ENCODE measurements around the gene PRKN.

The PRKN gene

GRCh38 chr6:162468326-162468725, 259.2 kb downstream of the PRKN start:
- Histone ChIP-seq H3K9me3 (ENCODE audit: control insufficient read depth in 5 of 5, low read length in 5 of 5) (no peaks in the 10 kb centered on the region), H3K9ac (ENCODE audit: low read length in 5 of 5) (no peak overlapping the region), H3K27me3 (ENCODE audit: control insufficient read depth in 5 of 5, insufficient read depth in 4 of 5, low read length in 5 of 5) (no peaks in the 10 kb centered on the region), H3K27ac (ENCODE audit: low read depth, low read length) (no peak overlapping the region), H3K4me1 (ENCODE audit: control insufficient read depth in 5 of 5, insufficient read depth in 5 of 5, low read length in 5 of 5) (no peaks in the 10 kb centered on the region), H3K36me3 (ENCODE audit: control insufficient read depth in 5 of 5, insufficient read depth in 5 of 5, low read length in 5 of 5) (no peaks in the 10 kb centered on the region), H3K4me3 (ENCODE audit: low read depth in 1 of 5, low read length in 5 of 5) (no peak overlapping the region)

GRCh38 chr6:162467679-162468078, 259.9 kb downstream of the PRKN start:
- no peaks in the 10 kb centered on the region for H3K4me1 ChIP-seq (ENCODE audit: control insufficient read depth in 5 of 5, insufficient read depth in 5 of 5, low read length in 5 of 5)
- H3K27me3 ChIP-seq (ENCODE audit: control insufficient read depth in 5 of 5, insufficient read depth in 4 of 5, low read length in 5 of 5), result no peaks in the 10 kb centered on the region
- no peak overlapping the region for H3K27ac ChIP-seq (ENCODE audit: low read depth, low read length)
- no peak overlapping the region for H3K4me3 ChIP-seq (ENCODE audit: low read depth in 1 of 5, low read length in 5 of 5)
- H3K9me3 ChIP-seq (ENCODE audit: control insufficient read depth in 5 of 5, low read length in 5 of 5), result no peaks in the 10 kb centered on the region
- no peak overlapping the region for H3K9ac ChIP-seq (ENCODE audit: low read length in 5 of 5)
- H3K36me3 ChIP-seq (ENCODE audit: control insufficient read depth in 5 of 5, insufficient read depth in 5 of 5, low read length in 5 of 5), result no peaks in the 10 kb centered on the region

- Histone ChIP-seq H3K9me3 (ENCODE audit: control insufficient read depth in 5 of 5, low read length in 5 of 5) (peaks cover 0 to 6% (median 0%) of the 10 kb centered on the region in 5 donors), H3K36me3 (ENCODE audit: control insufficient read depth in 5 of 5, insufficient read depth in 5 of 5, low read length in 5 of 5) (no peaks in the 10 kb centered on the region), H3K4me3 (ENCODE audit: low read depth in 1 of 5, low read length in 5 of 5) (no peak overlapping the region), H3K27me3 (ENCODE audit: control insufficient read depth in 5 of 5, insufficient read depth in 4 of 5, low read length in 5 of 5) (no peaks in the 10 kb centered on the region), H3K4me1 (ENCODE audit: control insufficient read depth in 5 of 5, insufficient read depth in 5 of 5, low read length in 5 of 5) (no peaks in the 10 kb centered on the region), H3K27ac (ENCODE audit: low read depth, low read length) (no peak overlapping the region), H3K9ac (ENCODE audit: low read length in 5 of 5) (no peak overlapping the region)
Observed at GRCh38 chr6:162463576-162463975, 264.0 kb downstream of the PRKN start.

GRCh38 chr6:162459985-162460384, 267.6 kb downstream of the PRKN start:
- no peaks in the 10 kb centered on the region for H3K36me3 ChIP-seq (ENCODE audit: control insufficient read depth in 5 of 5, insufficient read depth in 5 of 5, low read length in 5 of 5)
- peaks cover 0 to 9% (median 3%) of the 10 kb centered on the region in 5 donors for H3K9me3 ChIP-seq (ENCODE audit: control insufficient read depth in 5 of 5, low read length in 5 of 5)

GRCh38 chr6:162450358-162450757, 277.2 kb downstream of the PRKN start:
- Histone ChIP-seq H3K4me1 (ENCODE audit: control insufficient read depth in 5 of 5, insufficient read depth in 5 of 5, low read length in 5 of 5) (no peaks in the 10 kb centered on the region), H3K27ac (ENCODE audit: low read depth, low read length) (no peak overlapping the region), H3K9me3 (ENCODE audit: control insufficient read depth in 5 of 5, low read length in 5 of 5) (no peaks in the 10 kb centered on the region), H3K27me3 (ENCODE audit: control insufficient read depth in 5 of 5, insufficient read depth in 4 of 5, low read length in 5 of 5) (no peaks in the 10 kb centered on the region), H3K4me3 (ENCODE audit: low read depth in 1 of 5, low read length in 5 of 5) (no peak overlapping the region), H3K9ac (ENCODE audit: low read length in 5 of 5) (no peak overlapping the region), H3K36me3 (ENCODE audit: control insufficient read depth in 5 of 5, insufficient read depth in 5 of 5, low read length in 5 of 5) (no peaks in the 10 kb centered on the region)

More at GRCh38 chr6:162459985-162460384, 267.6 kb downstream of the PRKN start:
- Histone ChIP-seq H3K4me1 (ENCODE audit: control insufficient read depth in 5 of 5, insufficient read depth in 5 of 5, low read length in 5 of 5) (no peaks in the 10 kb centered on the region), H3K27ac (ENCODE audit: low read depth, low read length) (no peak overlapping the region), H3K9ac (ENCODE audit: low read length in 5 of 5) (no peak overlapping the region), H3K27me3 (ENCODE audit: control insufficient read depth in 5 of 5, insufficient read depth in 4 of 5, low read length in 5 of 5) (no peaks in the 10 kb centered on the region), H3K4me3 (ENCODE audit: low read depth in 1 of 5, low read length in 5 of 5) (no peak overlapping the region)

GRCh38 chr6:162448294-162448693, 279.3 kb downstream of the PRKN start:
- no peaks in the 10 kb centered on the region for H3K9me3 ChIP-seq (ENCODE audit: control insufficient read depth in 5 of 5, low read length in 5 of 5)
- H3K4me1 ChIP-seq (ENCODE audit: control insufficient read depth in 5 of 5, insufficient read depth in 5 of 5, low read length in 5 of 5), result no peaks in the 10 kb centered on the region

GRCh38 chr6:162443101-162443500, 284.5 kb downstream of the PRKN start:
- H3K4me3 ChIP-seq (ENCODE audit: low read depth in 1 of 5, low read length in 5 of 5), result no peak overlapping the region
- peaks cover 0 to 8% (median 4%) of the 10 kb centered on the region in 5 donors for H3K36me3 ChIP-seq (ENCODE audit: control insufficient read depth in 5 of 5, insufficient read depth in 5 of 5, low read length in 5 of 5)
- H3K27me3 ChIP-seq (ENCODE audit: control insufficient read depth in 5 of 5, insufficient read depth in 4 of 5, low read length in 5 of 5), result no peaks in the 10 kb centered on the region
- no peaks in the 10 kb centered on the region for H3K4me1 ChIP-seq (ENCODE audit: control insufficient read depth in 5 of 5, insufficient read depth in 5 of 5, low read length in 5 of 5)
- H3K9ac ChIP-seq (ENCODE audit: low read length in 5 of 5), result no peak overlapping the region
- H3K9me3 ChIP-seq (ENCODE audit: control insufficient read depth in 5 of 5, low read length in 5 of 5), result peaks cover 0 to 6% (median 0%) of the 10 kb centered on the region in 5 donors
- no peak overlapping the region for H3K27ac ChIP-seq (ENCODE audit: low read depth, low read length)

More at GRCh38 chr6:162448294-162448693, 279.3 kb downstream of the PRKN start:
- no peak overlapping the region for H3K4me3 ChIP-seq (ENCODE audit: low read depth in 1 of 5, low read length in 5 of 5)
- no peak overlapping the region for H3K27ac ChIP-seq (ENCODE audit: low read depth, low read length)
- H3K9ac ChIP-seq (ENCODE audit: low read length in 5 of 5), result no peak overlapping the region
- H3K36me3 ChIP-seq (ENCODE audit: control insufficient read depth in 5 of 5, insufficient read depth in 5 of 5, low read length in 5 of 5), result no peaks in the 10 kb centered on the region
- H3K27me3 ChIP-seq (ENCODE audit: control insufficient read depth in 5 of 5, insufficient read depth in 4 of 5, low read length in 5 of 5), result no peaks in the 10 kb centered on the region

GRCh38 chr6:162442687-162443086, 284.9 kb downstream of the PRKN start:
- H3K4me3 ChIP-seq (ENCODE audit: low read depth in 1 of 5, low read length in 5 of 5), result no peak overlapping the region
- no peaks in the 10 kb centered on the region for H3K27me3 ChIP-seq (ENCODE audit: control insufficient read depth in 5 of 5, insufficient read depth in 4 of 5, low read length in 5 of 5)
- peaks cover 0 to 6% (median 1%) of the 10 kb centered on the region in 5 donors for H3K9me3 ChIP-seq (ENCODE audit: control insufficient read depth in 5 of 5, low read length in 5 of 5)
- H3K4me1 ChIP-seq (ENCODE audit: control insufficient read depth in 5 of 5, insufficient read depth in 5 of 5, low read length in 5 of 5), result no peaks in the 10 kb centered on the region
- no peak overlapping the region for H3K9ac ChIP-seq (ENCODE audit: low read length in 5 of 5)
- peaks cover 0 to 8% (median 4%) of the 10 kb centered on the region in 5 donors for H3K36me3 ChIP-seq (ENCODE audit: control insufficient read depth in 5 of 5, insufficient read depth in 5 of 5, low read length in 5 of 5)
- H3K27ac ChIP-seq (ENCODE audit: low read depth, low read length), result no peak overlapping the region

- H3K27ac ChIP-seq (ENCODE audit: low read depth, low read length), result no peak overlapping the region
- no peaks in the 10 kb centered on the region for H3K4me1 ChIP-seq (ENCODE audit: control insufficient read depth in 5 of 5, insufficient read depth in 5 of 5, low read length in 5 of 5)
- peaks cover 0 to 8% (median 4%) of the 10 kb centered on the region in 5 donors for H3K36me3 ChIP-seq (ENCODE audit: control insufficient read depth in 5 of 5, insufficient read depth in 5 of 5, low read length in 5 of 5)
- no peak overlapping the region for H3K9ac ChIP-seq (ENCODE audit: low read length in 5 of 5)
- peaks cover 0 to 11% (median 4%) of the 10 kb centered on the region in 5 donors for H3K9me3 ChIP-seq (ENCODE audit: control insufficient read depth in 5 of 5, low read length in 5 of 5)
- no peak overlapping the region for H3K4me3 ChIP-seq (ENCODE audit: low read depth in 1 of 5, low read length in 5 of 5)
- no peaks in the 10 kb centered on the region for H3K27me3 ChIP-seq (ENCODE audit: control insufficient read depth in 5 of 5, insufficient read depth in 4 of 5, low read length in 5 of 5)
Observed at GRCh38 chr6:162441991-162442390, 285.6 kb downstream of the PRKN start.

- H3K36me3 ChIP-seq (ENCODE audit: control insufficient read depth in 5 of 5, insufficient read depth in 5 of 5, low read length in 5 of 5), result peaks cover 0 to 8% (median 4%) of the 10 kb centered on the region in 5 donors
- H3K27me3 ChIP-seq (ENCODE audit: control insufficient read depth in 5 of 5, insufficient read depth in 4 of 5, low read length in 5 of 5), result no peaks in the 10 kb centered on the region
- H3K4me3 ChIP-seq (ENCODE audit: low read depth in 1 of 5, low read length in 5 of 5), result no peak overlapping the region
- H3K9ac ChIP-seq (ENCODE audit: low read length in 5 of 5), result no peak overlapping the region
- no peak overlapping the region for H3K27ac ChIP-seq (ENCODE audit: low read depth, low read length)
- H3K4me1 ChIP-seq (ENCODE audit: control insufficient read depth in 5 of 5, insufficient read depth in 5 of 5, low read length in 5 of 5), result no peaks in the 10 kb centered on the region
- H3K9me3 ChIP-seq (ENCODE audit: control insufficient read depth in 5 of 5, low read length in 5 of 5), result peaks cover 0 to 11% (median 4%) of the 10 kb centered on the region in 5 donors
Observed at GRCh38 chr6:162438980-162439379, 288.6 kb downstream of the PRKN start.

GRCh38 chr6:162435071-162435470, 292.5 kb downstream of the PRKN start:
- Histone ChIP-seq H3K4me3 (ENCODE audit: low read depth in 1 of 5, low read length in 5 of 5) (no peak overlapping the region), H3K4me1 (ENCODE audit: control insufficient read depth in 5 of 5, insufficient read depth in 5 of 5, low read length in 5 of 5) (no peaks in the 10 kb centered on the region), H3K36me3 (ENCODE audit: control insufficient read depth in 5 of 5, insufficient read depth in 5 of 5, low read length in 5 of 5) (peaks cover 0 to 3% (median 0%) of the 10 kb centered on the region in 5 donors), H3K27me3 (ENCODE audit: control insufficient read depth in 5 of 5, insufficient read depth in 4 of 5, low read length in 5 of 5) (no peaks in the 10 kb centered on the region), H3K9ac (ENCODE audit: low read length in 5 of 5) (no peak overlapping the region), H3K27ac (ENCODE audit: low read depth, low read length) (no peak overlapping the region), H3K9me3 (ENCODE audit: control insufficient read depth in 5 of 5, low read length in 5 of 5) (peaks cover 0 to 11% (median 4%) of the 10 kb centered on the region in 5 donors)
